GM23338 (cell line): Measurements from ENCODE around the gene CPSF6. TPM values are rescaled to one million over a fixed set of nuclear protein-coding genes. Genes with fewer than 3 reads are reported as not detected.

Source experiments
- ATAC-seq: fragments of 200-7000 bp; cut with Tn5 transposase; 3 replicates; pipeline ENCODE4 v1.9.1; 2020
- DNase-seq: peaks from one replicate; pipeline ENCODE4 v3.0.0-alpha.2; 2015; ENCODE audit warnings: low spot score
- H2AFZ ChIP-seq: fragments of 200-600 bp; sonication (generic); 2 replicates; pipeline ENCODE4 v1.8.0; 2016; ENCODE audit warnings: antibody characterized with exemption, mild to moderate bottlenecking, moderate library complexity
- H3F3A ChIP-seq: fragments of 200-600 bp; sonication (generic); replicated peaks from 2 replicates; pipeline ENCODE4 v1.8.0; 2017; ENCODE audit warnings: antibody characterized with exemption, mixed run types, low read depth
- H3K27ac ChIP-seq: fragments of 200-600 bp; sonication (generic); 2 replicates; pipeline ENCODE4 v1.6.1; 2016; ENCODE audit warnings: low read depth
- H3K27me3 ChIP-seq: fragments of 200-600 bp; sonication (generic); 2 replicates; pipeline ENCODE4 v1.8.0; 2016; ENCODE audit warnings: mild to moderate bottlenecking, mixed run types, moderate library complexity; ENCODE audit not compliant: insufficient read depth
- H3K36me3 ChIP-seq: fragments of 200-600 bp; sonication (generic); 2 replicates; pipeline ENCODE4 v1.8.0; 2016; ENCODE audit warnings: mild to moderate bottlenecking; ENCODE audit not compliant: insufficient read depth
- H3K4me1 ChIP-seq: fragments of 200-600 bp; sonication (generic); 2 replicates; pipeline ENCODE4 v1.8.0; 2016; ENCODE audit warnings: mild to moderate bottlenecking, moderate library complexity; ENCODE audit not compliant: insufficient read depth
- H3K4me2 ChIP-seq: fragments of 200-600 bp; sonication (generic); 2 replicates; pipeline ENCODE4 v1.7.1; 2017; ENCODE audit warnings: mixed run types
- H3K4me3 ChIP-seq: fragments of 200-600 bp; sonication (generic); 2 replicates; pipeline ENCODE4 v1.6.1; 2016; ENCODE audit warnings: mixed run types
- H3K79me2 ChIP-seq: fragments of 200-600 bp; sonication (generic); replicated peaks from 2 replicates; pipeline ENCODE4 v1.8.0; 2017; ENCODE audit warnings: mild to moderate bottlenecking; ENCODE audit not compliant: insufficient read depth
- H3K9me2 ChIP-seq: fragments of 200-600 bp; sonication (generic); 2 replicates; pipeline ENCODE4 v1.8.0; 2017; ENCODE audit not compliant: insufficient read depth
- H4K20me1 ChIP-seq: fragments of 200-600 bp; sonication (generic); replicated peaks from 2 replicates; pipeline ENCODE4 v1.8.0; 2017; ENCODE audit warnings: mild to moderate bottlenecking; ENCODE audit not compliant: insufficient read depth
- H3K27ac Mint-ChIP-seq: 2 replicates; pipeline ENCODE4 v1.8.0; 2020; ENCODE audit warnings: inconsistent platforms, mild to moderate bottlenecking, moderate library complexity, mixed read lengths
- H3K27me3 Mint-ChIP-seq: 3 replicates; pipeline ENCODE4 v1.8.0; 2022; ENCODE audit warnings: low read depth, mild to moderate bottlenecking, moderate library complexity, mixed read lengths, inconsistent platforms; ENCODE audit not compliant: insufficient read depth, poor library complexity
- H3K36me3 Mint-ChIP-seq: 3 replicates; pipeline ENCODE4 v1.8.0; 2021; ENCODE audit warnings: low read depth, mild to moderate bottlenecking, inconsistent platforms, moderate library complexity, mixed read lengths
- H3K4me1 Mint-ChIP-seq: 3 replicates; pipeline ENCODE4 v1.8.0; 2020; ENCODE audit warnings: mild to moderate bottlenecking, inconsistent platforms, mixed read lengths
- H3K4me3 Mint-ChIP-seq: 3 replicates; pipeline ENCODE4 v1.8.0; 2021; ENCODE audit warnings: moderate library complexity, mild to moderate bottlenecking, inconsistent platforms, mixed read lengths
- H3K9me3 Mint-ChIP-seq: 3 replicates; pipeline ENCODE4 v1.8.0; 2020; ENCODE audit warnings: moderate library complexity, mild to moderate bottlenecking, inconsistent platforms, mixed read lengths
- CREB1 ChIP-seq: fragments of 250-450 bp; sonication (Bioruptor Pico); IDR thresholded peaks from 2 replicates; pipeline ENCODE4 v1.5.0; 2020; ENCODE audit warnings: low read depth, mild to moderate bottlenecking, moderate library complexity
- EZH2 ChIP-seq: fragments of 200-600 bp; sonication (generic); IDR thresholded peaks from one replicate; pipeline ENCODE4 v1.8.0; 2017; ENCODE audit warnings: antibody characterized with exemption, mild to moderate bottlenecking, low read depth; ENCODE audit not compliant: unreplicated experiment
- EZH2phosphoT487 ChIP-seq: fragments of 200-600 bp; sonication (generic); IDR thresholded peaks from one replicate; pipeline ENCODE4 v1.8.1; 2018; ENCODE audit warnings: antibody characterized with exemption; ENCODE audit not compliant: unreplicated experiment
- JUNB ChIP-seq: IDR thresholded peaks from one replicate; pipeline ENCODE4 v1.6.1; 2016; ENCODE audit warnings: antibody characterized with exemption; ENCODE audit not compliant: unreplicated experiment
- NANOG ChIP-seq: IDR thresholded peaks from 2 replicates; pipeline ENCODE4 v1.6.1; 2016; ENCODE audit warnings: antibody characterized with exemption, borderline replicate concordance
- POLR2AphosphoS5 ChIP-seq: IDR thresholded peaks from 2 replicates; pipeline ENCODE4 v1.6.1; 2016; ENCODE audit warnings: antibody characterized with exemption, low read depth
- STAT1 ChIP-seq: IDR thresholded peaks from one replicate; pipeline ENCODE4 v1.6.1; 2016; ENCODE audit warnings: antibody characterized with exemption; ENCODE audit not compliant: unreplicated experiment
- ZNF114 ChIP-seq: fragments of 250-450 bp; sonication (Bioruptor Pico); IDR thresholded peaks from 2 replicates; pipeline ENCODE4 v1.5.0; 2020; ENCODE audit warnings: mild to moderate bottlenecking, moderate library complexity
- ZNF331 ChIP-seq: fragments of 250-450 bp; sonication (Bioruptor Pico); IDR thresholded peaks from 2 replicates; pipeline ENCODE4 v1.5.0; 2020; ENCODE audit warnings: low read depth, mild to moderate bottlenecking, moderate library complexity
- polyA plus RNA-seq: library from polyadenylated mRNA; unstranded; fragments of >200 nt; fragmentation: Nextera tagmentation; extraction: Ambion mirVana; gene quantifications from 2 replicates; pipeline ENCODE4 v1.2.1, GENCODE V29; 2016
- total RNA-seq: library from RNA; depleted of rRNA; stranded (reverse); fragments of >200 nt; shearing (Covaris generic); gene quantifications from 2 replicates; pipeline ENCODE4 v1.2.3, GENCODE V29; 2014
- TF ChIP-seq, protein P1 (sequence below): IDR thresholded peaks from one replicate; pipeline ENCODE4 v1.6.1; 2018; ENCODE audit warnings: antibody characterized with exemption; ENCODE audit not compliant: unreplicated experiment
- TF ChIP-seq, protein P2 (sequence below): fragments of 250-450 bp; sonication (Bioruptor Pico); IDR thresholded peaks from 2 replicates; pipeline ENCODE4 v1.5.0; 2020; ENCODE audit warnings: mild to moderate bottlenecking, moderate library complexity
- TF ChIP-seq, protein P3 (sequence below), 2 experiments: fragments of 200-600 bp in 1 of 2; sonication (generic) in 1 of 2; conservative IDR thresholded peaks; 2 replicates each; pipeline versions ENCODE4 v1.5.1 to v1.6.1; 2016 to 2017; ENCODE audit warnings: antibody characterized with exemption in 2 of 2, low read depth in 2 of 2, mild to moderate bottlenecking in 2 of 2, moderate library complexity in 1 of 2
- TF ChIP-seq, protein P4 (sequence below): IDR thresholded peaks from 2 replicates; pipeline ENCODE4 v1.6.1; 2016; ENCODE audit warnings: antibody characterized with exemption

CPSF6 gene
- total and polyA plus RNA-seq, 2 experiments from 2014 or later = 80.7 to 136 TPM

DNA sequence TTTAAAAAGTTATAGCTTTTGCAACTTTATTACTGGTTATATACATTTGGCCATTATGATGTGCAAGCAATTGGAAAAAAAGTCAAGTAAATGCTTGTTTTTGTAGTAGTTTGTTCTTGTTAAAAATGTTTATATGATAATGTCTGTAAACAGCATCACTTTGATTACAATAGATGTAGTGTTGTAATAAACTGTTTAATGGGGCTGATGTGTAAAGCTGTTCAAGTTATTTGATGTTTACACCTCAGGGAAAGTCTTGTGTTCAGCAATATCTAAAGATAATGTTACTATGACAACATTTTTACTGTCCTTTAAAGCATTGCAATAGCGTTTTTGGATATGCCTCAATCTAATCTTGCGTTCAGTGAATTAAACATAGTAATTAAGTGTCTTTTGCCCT lies 30.4 kb downstream of the CPSF6 start:
- H3K4me3 ChIP-seq = no peak overlapping the region
- H3K36me3 ChIP-seq = peaks cover 6% of the 10 kb centered on the region; the same call in 1 of the 2 replicates
- DNase-seq (no peak), ATAC-seq (no peak)
- H4K20me1 ChIP-seq = peaks cover 6% of the 10 kb centered on the region; the same call in 1 of the 2 replicates
- H2AFZ ChIP-seq = no peak overlapping the region
- no peak overlapping the region for H3K4me2 ChIP-seq
- TF ChIP-seq JUNB (no peak), EZH2phosphoT487 (no peak), STAT1 (no peak), ZNF114 (CRISPR knock-in tag) (no peak), NANOG (no peak), CREB1 (CRISPR knock-in tag) (no peak), ZNF331 (no peak), EZH2 (no peak), POLR2AphosphoS5 (no peak)
- TF ChIP-seq, protein P1, sequence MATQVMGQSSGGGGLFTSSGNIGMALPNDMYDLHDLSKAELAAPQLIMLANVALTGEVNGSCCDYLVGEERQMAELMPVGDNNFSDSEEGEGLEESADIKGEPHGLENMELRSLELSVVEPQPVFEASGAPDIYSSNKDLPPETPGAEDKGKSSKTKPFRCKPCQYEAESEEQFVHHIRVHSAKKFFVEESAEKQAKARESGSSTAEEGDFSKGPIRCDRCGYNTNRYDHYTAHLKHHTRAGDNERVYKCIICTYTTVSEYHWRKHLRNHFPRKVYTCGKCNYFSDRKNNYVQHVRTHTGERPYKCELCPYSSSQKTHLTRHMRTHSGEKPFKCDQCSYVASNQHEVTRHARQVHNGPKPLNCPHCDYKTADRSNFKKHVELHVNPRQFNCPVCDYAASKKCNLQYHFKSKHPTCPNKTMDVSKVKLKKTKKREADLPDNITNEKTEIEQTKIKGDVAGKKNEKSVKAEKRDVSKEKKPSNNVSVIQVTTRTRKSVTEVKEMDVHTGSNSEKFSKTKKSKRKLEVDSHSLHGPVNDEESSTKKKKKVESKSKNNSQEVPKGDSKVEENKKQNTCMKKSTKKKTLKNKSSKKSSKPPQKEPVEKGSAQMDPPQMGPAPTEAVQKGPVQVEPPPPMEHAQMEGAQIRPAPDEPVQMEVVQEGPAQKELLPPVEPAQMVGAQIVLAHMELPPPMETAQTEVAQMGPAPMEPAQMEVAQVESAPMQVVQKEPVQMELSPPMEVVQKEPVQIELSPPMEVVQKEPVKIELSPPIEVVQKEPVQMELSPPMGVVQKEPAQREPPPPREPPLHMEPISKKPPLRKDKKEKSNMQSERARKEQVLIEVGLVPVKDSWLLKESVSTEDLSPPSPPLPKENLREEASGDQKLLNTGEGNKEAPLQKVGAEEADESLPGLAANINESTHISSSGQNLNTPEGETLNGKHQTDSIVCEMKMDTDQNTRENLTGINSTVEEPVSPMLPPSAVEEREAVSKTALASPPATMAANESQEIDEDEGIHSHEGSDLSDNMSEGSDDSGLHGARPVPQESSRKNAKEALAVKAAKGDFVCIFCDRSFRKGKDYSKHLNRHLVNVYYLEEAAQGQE = no peak
- TF ChIP-seq, protein P2, sequence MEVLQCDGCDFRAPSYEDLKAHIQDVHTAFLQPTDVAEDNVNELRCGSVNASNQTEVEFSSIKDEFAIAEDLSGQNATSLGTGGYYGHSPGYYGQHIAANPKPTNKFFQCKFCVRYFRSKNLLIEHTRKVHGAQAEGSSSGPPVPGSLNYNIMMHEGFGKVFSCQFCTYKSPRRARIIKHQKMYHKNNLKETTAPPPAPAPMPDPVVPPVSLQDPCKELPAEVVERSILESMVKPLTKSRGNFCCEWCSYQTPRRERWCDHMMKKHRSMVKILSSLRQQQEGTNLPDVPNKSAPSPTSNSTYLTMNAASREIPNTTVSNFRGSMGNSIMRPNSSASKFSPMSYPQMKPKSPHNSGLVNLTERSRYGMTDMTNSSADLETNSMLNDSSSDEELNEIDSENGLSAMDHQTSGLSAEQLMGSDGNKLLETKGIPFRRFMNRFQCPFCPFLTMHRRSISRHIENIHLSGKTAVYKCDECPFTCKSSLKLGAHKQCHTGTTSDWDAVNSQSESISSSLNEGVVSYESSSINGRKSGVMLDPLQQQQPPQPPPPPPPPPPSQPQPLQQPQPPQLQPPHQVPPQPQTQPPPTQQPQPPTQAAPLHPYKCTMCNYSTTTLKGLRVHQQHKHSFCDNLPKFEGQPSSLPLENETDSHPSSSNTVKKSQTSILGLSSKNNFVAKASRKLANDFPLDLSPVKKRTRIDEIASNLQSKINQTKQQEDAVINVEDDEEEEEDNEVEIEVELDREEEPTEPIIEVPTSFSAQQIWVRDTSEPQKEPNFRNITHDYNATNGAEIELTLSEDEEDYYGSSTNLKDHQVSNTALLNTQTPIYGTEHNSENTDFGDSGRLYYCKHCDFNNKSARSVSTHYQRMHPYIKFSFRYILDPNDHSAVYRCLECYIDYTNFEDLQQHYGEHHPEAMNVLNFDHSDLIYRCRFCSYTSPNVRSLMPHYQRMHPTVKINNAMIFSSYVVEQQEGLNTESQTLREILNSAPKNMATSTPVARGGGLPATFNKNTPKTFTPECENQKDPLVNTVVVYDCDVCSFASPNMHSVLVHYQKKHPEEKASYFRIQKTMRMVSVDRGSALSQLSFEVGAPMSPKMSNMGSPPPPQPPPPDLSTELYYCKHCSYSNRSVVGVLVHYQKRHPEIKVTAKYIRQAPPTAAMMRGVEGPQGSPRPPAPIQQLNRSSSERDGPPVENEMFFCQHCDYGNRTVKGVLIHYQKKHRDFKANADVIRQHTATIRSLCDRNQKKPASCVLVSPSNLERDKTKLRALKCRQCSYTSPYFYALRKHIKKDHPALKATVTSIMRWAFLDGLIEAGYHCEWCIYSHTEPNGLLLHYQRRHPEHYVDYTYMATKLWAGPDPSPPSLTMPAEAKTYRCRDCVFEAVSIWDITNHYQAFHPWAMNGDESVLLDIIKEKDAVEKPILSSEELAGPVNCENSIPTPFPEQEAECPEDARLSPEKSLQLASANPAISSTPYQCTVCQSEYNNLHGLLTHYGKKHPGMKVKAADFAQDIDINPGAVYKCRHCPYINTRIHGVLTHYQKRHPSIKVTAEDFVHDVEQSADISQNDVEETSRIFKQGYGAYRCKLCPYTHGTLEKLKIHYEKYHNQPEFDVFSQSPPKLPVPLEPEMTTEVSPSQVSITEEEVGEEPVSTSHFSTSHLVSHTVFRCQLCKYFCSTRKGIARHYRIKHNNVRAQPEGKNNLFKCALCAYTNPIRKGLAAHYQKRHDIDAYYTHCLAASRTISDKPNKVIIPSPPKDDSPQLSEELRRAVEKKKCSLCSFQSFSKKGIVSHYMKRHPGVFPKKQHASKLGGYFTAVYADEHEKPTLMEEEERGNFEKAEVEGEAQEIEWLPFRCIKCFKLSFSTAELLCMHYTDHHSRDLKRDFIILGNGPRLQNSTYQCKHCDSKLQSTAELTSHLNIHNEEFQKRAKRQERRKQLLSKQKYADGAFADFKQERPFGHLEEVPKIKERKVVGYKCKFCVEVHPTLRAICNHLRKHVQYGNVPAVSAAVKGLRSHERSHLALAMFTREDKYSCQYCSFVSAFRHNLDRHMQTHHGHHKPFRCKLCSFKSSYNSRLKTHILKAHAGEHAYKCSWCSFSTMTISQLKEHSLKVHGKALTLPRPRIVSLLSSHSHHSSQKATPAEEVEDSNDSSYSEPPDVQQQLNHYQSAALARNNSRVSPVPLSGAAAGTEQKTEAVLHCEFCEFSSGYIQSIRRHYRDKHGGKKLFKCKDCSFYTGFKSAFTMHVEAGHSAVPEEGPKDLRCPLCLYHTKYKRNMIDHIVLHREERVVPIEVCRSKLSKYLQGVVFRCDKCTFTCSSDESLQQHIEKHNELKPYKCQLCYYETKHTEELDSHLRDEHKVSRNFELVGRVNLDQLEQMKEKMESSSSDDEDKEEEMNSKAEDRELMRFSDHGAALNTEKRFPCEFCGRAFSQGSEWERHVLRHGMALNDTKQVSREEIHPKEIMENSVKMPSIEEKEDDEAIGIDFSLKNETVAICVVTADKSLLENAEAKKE (CRISPR knock-in tag) = no peak
- TF ChIP-seq, protein P3, sequence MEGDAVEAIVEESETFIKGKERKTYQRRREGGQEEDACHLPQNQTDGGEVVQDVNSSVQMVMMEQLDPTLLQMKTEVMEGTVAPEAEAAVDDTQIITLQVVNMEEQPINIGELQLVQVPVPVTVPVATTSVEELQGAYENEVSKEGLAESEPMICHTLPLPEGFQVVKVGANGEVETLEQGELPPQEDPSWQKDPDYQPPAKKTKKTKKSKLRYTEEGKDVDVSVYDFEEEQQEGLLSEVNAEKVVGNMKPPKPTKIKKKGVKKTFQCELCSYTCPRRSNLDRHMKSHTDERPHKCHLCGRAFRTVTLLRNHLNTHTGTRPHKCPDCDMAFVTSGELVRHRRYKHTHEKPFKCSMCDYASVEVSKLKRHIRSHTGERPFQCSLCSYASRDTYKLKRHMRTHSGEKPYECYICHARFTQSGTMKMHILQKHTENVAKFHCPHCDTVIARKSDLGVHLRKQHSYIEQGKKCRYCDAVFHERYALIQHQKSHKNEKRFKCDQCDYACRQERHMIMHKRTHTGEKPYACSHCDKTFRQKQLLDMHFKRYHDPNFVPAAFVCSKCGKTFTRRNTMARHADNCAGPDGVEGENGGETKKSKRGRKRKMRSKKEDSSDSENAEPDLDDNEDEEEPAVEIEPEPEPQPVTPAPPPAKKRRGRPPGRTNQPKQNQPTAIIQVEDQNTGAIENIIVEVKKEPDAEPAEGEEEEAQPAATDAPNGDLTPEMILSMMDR (conservative IDR thresholded peaks at IDR 0.05; ENCODE audit: low read depth in 2 of 2) = no peak
- TF ChIP-seq, protein P4, sequence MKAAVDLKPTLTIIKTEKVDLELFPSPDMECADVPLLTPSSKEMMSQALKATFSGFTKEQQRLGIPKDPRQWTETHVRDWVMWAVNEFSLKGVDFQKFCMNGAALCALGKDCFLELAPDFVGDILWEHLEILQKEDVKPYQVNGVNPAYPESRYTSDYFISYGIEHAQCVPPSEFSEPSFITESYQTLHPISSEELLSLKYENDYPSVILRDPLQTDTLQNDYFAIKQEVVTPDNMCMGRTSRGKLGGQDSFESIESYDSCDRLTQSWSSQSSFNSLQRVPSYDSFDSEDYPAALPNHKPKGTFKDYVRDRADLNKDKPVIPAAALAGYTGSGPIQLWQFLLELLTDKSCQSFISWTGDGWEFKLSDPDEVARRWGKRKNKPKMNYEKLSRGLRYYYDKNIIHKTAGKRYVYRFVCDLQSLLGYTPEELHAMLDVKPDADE = no peak
- H3K27ac ChIP-seq = no peak overlapping the region
- no peaks in the 10 kb centered on the region for H3K27me3 Mint-ChIP-seq
- no peaks in the 10 kb centered on the region for H3K4me1 ChIP-seq
- no peaks in the 10 kb centered on the region for H3K9me3 Mint-ChIP-seq
- H3K79me2 ChIP-seq = peaks cover 14% of the 10 kb centered on the region
- H3K27me3 ChIP-seq = no peaks in the 10 kb centered on the region
- H3K4me3 Mint-ChIP-seq = no peak overlapping the region
- H3K9me2 ChIP-seq = no peaks in the 10 kb centered on the region
- H3F3A ChIP-seq = no peaks in the 10 kb centered on the region
- H3K4me1 Mint-ChIP-seq = peaks cover 3% of the 10 kb centered on the region; the same call in 2 of the 3 replicates
- no peak overlapping the region for H3K27ac Mint-ChIP-seq
- H3K36me3 Mint-ChIP-seq = peaks cover 26% of the 10 kb centered on the region; the same call in 2 of the 3 replicates
